ENCODE measurements around the gene MOCS1. TPM values are rescaled to one million over a fixed set of nuclear protein-coding genes. Genes with fewer than 3 reads are reported as not detected.

The MOCS1 gene
- total RNA-seq, 4 donors from 2014 or later: 10.2 to 58.9 (median 20.3) TPM

DNA sequence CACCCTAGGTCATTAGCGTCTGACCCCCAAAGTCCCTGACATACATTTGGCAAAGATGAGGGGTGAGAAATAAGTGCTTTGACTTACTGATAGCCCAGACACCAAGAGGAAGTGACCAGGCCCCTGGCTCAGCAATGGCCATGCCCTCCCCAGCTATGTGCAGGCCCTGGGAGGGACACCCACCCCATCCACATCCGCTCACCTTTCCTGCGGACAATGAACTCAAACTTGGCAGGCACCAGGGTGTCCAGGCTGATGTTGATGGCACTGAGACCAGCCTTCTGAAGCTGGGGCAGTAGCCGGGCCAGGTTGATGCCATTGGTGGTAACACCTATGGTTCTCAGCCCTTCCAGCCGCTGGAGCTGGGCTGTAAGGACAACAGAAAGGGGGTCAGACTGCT lies 18.4 kb downstream of the MOCS1 start:
- no peak for DNase-seq
- no peaks in the 10 kb centered on the region for H3K27me3 ChIP-seq
- intact Hi-C loops (cut with DNase I; ENCODE audit: low total_unique reads): no loop called here
- H3K4me1 ChIP-seq: no peaks in the 10 kb centered on the region
- no peak overlapping the region for H3K27ac ChIP-seq
- no peaks in the 10 kb centered on the region for H3K9me3 ChIP-seq
- TF ChIP-seq POLR2A (IDR thresholded peaks at IDR 0.05): no peak
- TF ChIP-seq, protein P1, sequence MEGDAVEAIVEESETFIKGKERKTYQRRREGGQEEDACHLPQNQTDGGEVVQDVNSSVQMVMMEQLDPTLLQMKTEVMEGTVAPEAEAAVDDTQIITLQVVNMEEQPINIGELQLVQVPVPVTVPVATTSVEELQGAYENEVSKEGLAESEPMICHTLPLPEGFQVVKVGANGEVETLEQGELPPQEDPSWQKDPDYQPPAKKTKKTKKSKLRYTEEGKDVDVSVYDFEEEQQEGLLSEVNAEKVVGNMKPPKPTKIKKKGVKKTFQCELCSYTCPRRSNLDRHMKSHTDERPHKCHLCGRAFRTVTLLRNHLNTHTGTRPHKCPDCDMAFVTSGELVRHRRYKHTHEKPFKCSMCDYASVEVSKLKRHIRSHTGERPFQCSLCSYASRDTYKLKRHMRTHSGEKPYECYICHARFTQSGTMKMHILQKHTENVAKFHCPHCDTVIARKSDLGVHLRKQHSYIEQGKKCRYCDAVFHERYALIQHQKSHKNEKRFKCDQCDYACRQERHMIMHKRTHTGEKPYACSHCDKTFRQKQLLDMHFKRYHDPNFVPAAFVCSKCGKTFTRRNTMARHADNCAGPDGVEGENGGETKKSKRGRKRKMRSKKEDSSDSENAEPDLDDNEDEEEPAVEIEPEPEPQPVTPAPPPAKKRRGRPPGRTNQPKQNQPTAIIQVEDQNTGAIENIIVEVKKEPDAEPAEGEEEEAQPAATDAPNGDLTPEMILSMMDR (IDR thresholded peaks at IDR 0.05): no peak
- no peak overlapping the region for H3K4me3 ChIP-seq
- H3K36me3 ChIP-seq: no peaks in the 10 kb centered on the region

DNA sequence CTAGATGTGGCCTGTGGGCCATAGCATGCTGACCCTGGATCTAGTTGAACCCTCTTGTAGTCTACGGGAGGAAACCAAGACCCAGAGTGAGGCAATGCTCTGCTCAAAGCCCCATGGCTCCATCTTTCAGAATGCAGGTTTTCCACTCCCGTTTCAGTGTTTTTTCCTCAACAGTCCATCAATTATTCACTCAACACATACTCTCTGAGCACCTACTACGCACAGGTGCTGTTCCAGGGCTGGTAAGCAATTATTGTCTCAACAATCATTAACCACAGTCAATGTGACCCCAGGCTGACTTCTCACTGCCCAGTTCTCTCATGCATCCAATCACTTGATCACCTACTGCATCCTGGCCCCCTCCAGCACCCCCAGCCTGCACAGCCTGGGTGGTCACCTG lies 20.0 kb downstream of the MOCS1 start:
- H3K27ac ChIP-seq: no peak overlapping the region
- H3K4me1 ChIP-seq: no peaks in the 10 kb centered on the region
- no peaks in the 10 kb centered on the region for H3K9me3 ChIP-seq
- TF ChIP-seq POLR2A (IDR thresholded peaks at IDR 0.05): no peak
- TF ChIP-seq, protein P1 (IDR thresholded peaks at IDR 0.05): no peak
- DNase-seq: no peak
- no peaks in the 10 kb centered on the region for H3K27me3 ChIP-seq
- no peaks in the 10 kb centered on the region for H3K36me3 ChIP-seq
- intact Hi-C loops (cut with DNase I; ENCODE audit: low total_unique reads): no loop called here
- no peak overlapping the region for H3K4me3 ChIP-seq

DNA sequence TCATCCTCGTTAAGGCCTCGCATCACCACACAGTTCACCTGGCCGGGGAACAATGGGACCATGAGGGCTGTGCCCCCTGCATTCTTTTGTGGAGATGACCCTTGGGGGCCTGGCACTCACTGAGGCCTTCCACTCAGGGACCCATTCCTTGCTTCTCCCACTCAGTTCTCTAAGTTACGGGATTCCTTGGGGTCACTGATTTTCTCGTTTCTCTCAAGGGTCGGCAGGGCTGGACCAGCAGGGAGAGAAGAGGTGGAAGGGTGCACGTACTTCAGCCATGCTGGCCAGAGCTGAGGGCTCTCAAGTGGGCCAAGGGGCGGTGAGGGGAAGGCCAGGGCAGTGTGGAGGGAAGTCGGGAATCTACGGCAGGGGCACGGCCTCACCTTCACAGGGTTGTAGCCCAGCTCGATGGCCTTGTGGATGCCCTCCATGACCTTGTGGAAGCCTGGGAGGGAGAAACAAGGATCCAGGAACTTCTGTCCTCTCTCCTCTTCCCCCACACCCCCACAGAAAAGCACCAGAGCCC lies 20.8 kb downstream of the MOCS1 start:
- no peak overlapping the region for H3K27ac ChIP-seq
- no peak for DNase-seq
- H3K4me3 ChIP-seq: no peak overlapping the region
- TF ChIP-seq, protein P1 (IDR thresholded peaks at IDR 0.05): no peak
- no peak for TF ChIP-seq POLR2A (IDR thresholded peaks at IDR 0.05)
- H3K27me3 ChIP-seq: no peaks in the 10 kb centered on the region
- intact Hi-C loops (cut with DNase I; ENCODE audit: low total_unique reads): no loop called here
- H3K9me3 ChIP-seq: no peaks in the 10 kb centered on the region
- H3K4me1 ChIP-seq: no peaks in the 10 kb centered on the region
- H3K36me3 ChIP-seq: no peaks in the 10 kb centered on the region

DNA sequence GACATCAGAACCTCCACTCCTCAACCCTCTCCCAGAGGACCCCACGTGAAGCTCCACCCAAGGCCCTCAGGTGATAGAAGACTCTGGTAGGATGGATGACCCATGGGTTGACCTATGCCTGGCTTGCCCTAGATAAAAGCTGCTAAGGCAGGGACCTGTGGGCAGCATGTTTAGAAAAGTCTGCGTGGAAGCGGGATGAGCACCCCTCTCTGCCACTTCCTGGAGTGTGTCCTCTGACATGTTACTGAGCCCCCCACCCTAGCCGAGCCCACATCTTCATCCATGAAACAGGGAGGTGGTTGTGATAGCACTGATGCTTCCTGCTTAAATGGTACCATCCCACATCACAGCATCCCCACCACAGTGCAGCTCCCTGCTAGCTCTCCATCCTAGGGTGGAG lies 21.8 kb downstream of the MOCS1 start:
- Histone ChIP-seq H3K9me3 (no peaks in the 10 kb centered on the region), H3K4me1 (no peaks in the 10 kb centered on the region), H3K27me3 (no peaks in the 10 kb centered on the region), H3K36me3 (no peaks in the 10 kb centered on the region), H3K27ac (no peak overlapping the region), H3K4me3 (no peak overlapping the region)
- intact Hi-C loops (cut with DNase I; ENCODE audit: low total_unique reads): no loop called here
- no peak for DNase-seq
- TF ChIP-seq POLR2A (IDR thresholded peaks at IDR 0.05): no peak
- TF ChIP-seq, protein P1 (IDR thresholded peaks at IDR 0.05): no peak

DNA sequence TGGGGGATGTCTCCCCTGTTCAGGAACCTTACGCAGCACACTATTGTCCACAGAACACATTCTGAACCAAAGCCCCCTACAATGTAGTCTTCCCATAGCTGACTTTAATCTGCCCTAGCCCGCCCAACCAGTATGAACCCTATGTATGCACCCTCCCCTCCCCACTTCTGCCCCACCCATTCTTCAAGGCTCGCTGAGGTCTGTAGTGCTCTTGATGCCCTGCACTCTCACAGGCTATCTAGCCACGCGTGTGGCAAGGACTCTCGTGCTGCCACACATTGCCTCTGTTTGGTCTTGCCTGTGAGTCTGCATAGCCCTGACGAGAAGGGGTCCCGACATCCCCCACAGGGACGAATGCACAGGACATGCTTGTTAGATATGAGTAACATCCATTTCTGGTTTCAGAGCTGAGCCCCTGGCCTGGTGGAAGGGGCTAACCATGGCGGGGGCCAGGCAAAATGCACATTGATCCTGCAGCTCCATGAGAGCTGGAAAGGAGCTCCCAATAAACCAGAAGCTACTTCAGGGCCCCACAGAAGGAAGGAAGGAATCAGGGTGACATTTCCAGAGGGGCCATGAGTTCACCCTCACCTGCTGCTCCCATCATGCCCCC lies 22.6 kb downstream of the MOCS1 start:
- no peak for DNase-seq
- no peaks in the 10 kb centered on the region for H3K27me3 ChIP-seq
- intact Hi-C loops (cut with DNase I; ENCODE audit: low total_unique reads): no loop called here
- H3K4me3 ChIP-seq: no peak overlapping the region
- no peak overlapping the region for H3K27ac ChIP-seq
- no peaks in the 10 kb centered on the region for H3K9me3 ChIP-seq
- no peak for TF ChIP-seq POLR2A (IDR thresholded peaks at IDR 0.05)
- TF ChIP-seq, protein P1 (IDR thresholded peaks at IDR 0.05): no peak
- H3K36me3 ChIP-seq: no peaks in the 10 kb centered on the region
- no peaks in the 10 kb centered on the region for H3K4me1 ChIP-seq
